ENCODE data around the gene RBP3. TPM values are rescaled to one million over a fixed set of nuclear protein-coding genes. Genes with fewer than 3 reads are reported as not detected.

The RBP3 gene
- not detected in 2 replicates for total RNA-seq

GRCh38 chr10:47348138-47348651, at the start of gene RBP3:
Gene RBP3 (plus strand): TSS chr10:47348363. CDS start chr10:47348485, 122 bp downstream.

GRCh38 chr10:47299611-47300428, 48.3 kb upstream of the RBP3 start, which contains the start of gene GDF10:
Gene GDF10 (plus strand): TSS chr10:47300197. CDS start chr10:47300652, 455 bp downstream.

GRCh38 chr10:47322300-47323061, 25.7 kb upstream of the RBP3 start, which contains the start of gene GDF2:
Gene GDF2 (plus strand): TSS chr10:47322454. CDS start chr10:47322669, 215 bp downstream.

GRCh38 chr10:47384148-47384921, 36.2 kb downstream of the RBP3 start, which contains the start of gene ZNF488:
Gene ZNF488 (minus strand): TSS chr10:47384293. CDS start chr10:47368829, 15,464 bp downstream.

Other genes starting within 250 kb of the RBP3 start
- not detected in 2 replicates for gene GDF10, start 48.2 kb upstream of the RBP3 start, total RNA-seq
- not detected in 2 replicates for gene GDF2, start 25.9 kb upstream of the RBP3 start, total RNA-seq
- 0.10 and 0.33 TPM in 2 replicates for gene ZNF488, start 35.9 kb downstream of the RBP3 start, total RNA-seq
- not detected in 2 replicates for gene ANXA8, start 135.8 kb downstream of the RBP3 start, total RNA-seq
- gene FAM25G, start 143.3 kb downstream of the RBP3 start, total RNA-seq: not detected in 2 replicates
- 2.6 and 4.3 TPM in 2 replicates for gene AGAP9, start 175.3 kb downstream of the RBP3 start, total RNA-seq

All from vein endothelial cell (primary cell).